HepG2 (cell line): ENCODE measurements around the gene AXIN2. TPM values are rescaled to one million over a fixed set of nuclear protein-coding genes. Genes with fewer than 3 reads are reported as not detected.

Experiments
- ATF7 ChIP-seq, 2 experiments: fragments of 450-650 bp in 1 of 2; sonication (generic) in 1 of 2; formaldehyde crosslinking in 1 of 2; IDR thresholded peaks; 2 replicates each; pipeline versions ENCODE4 v1.4.0 to v1.6.1; 2016 to 2020; ENCODE audit warnings: antibody characterized with exemption in 1 of 2, mild to moderate bottlenecking in 1 of 2, missing genetic modification reagents in 1 of 2
- BHLHE40 ChIP-seq: IDR thresholded peaks from 2 replicates; pipeline ENCODE4 v1.6.1; 2011; ENCODE audit warnings: low read length, improper control_type of control experiment
- CBFB ChIP-seq: sonication (generic); formaldehyde crosslinking; IDR thresholded peaks from 2 replicates; pipeline ENCODE4 v1.4.0; 2020; ENCODE audit warnings: missing genetic modification reagents
- GABPB1 ChIP-seq: IDR thresholded peaks from 2 replicates; pipeline ENCODE4 v1.6.1; 2016; ENCODE audit warnings: mild to moderate bottlenecking, missing genetic modification reagents, moderate library complexity, missing compliant biosample characterization
- GATAD1 ChIP-seq: IDR thresholded peaks from 2 replicates; pipeline ENCODE4 v1.6.1; 2016; ENCODE audit warnings: missing genetic modification reagents, missing compliant biosample characterization
- HNRNPL ChIP-seq: fragments of 200-400 bp; formaldehyde crosslinking; IDR thresholded peaks from 2 replicates; pipeline ENCODE4 v1.6.1; 2017; ENCODE audit warnings: mild to moderate bottlenecking, low read depth, low read length
- IKZF4 ChIP-seq: sonication (generic); formaldehyde crosslinking; IDR thresholded peaks from 2 replicates; pipeline ENCODE4 v1.5.1; 2020; ENCODE audit warnings: borderline replicate concordance, mild to moderate bottlenecking, low read depth, missing genetic modification reagents; ENCODE audit errors: not compliant biosample characterization
- KAT8 ChIP-seq: IDR thresholded peaks from 2 replicates; pipeline ENCODE4 v1.6.1; 2016; ENCODE audit warnings: missing genetic modification reagents, missing compliant biosample characterization
- MAFK ChIP-seq, 2 experiments: IDR thresholded peaks in 1 of 2; conservative IDR thresholded peaks in 1 of 2; 2 replicates each; pipeline ENCODE4 v1.6.1; 2011; ENCODE audit warnings: improper control_type of control experiment in 2 of 2, low read length in 2 of 2
- MIXL1 ChIP-seq: IDR thresholded peaks from 2 replicates; pipeline ENCODE4 v1.6.1; 2016
- MXD3 ChIP-seq: IDR thresholded peaks from 2 replicates; pipeline ENCODE4 v1.6.1; 2016; ENCODE audit warnings: mild to moderate bottlenecking, missing biosample characterization, missing genetic modification reagents
- NR2C2 ChIP-seq: sonication (generic); formaldehyde crosslinking; IDR thresholded peaks from 2 replicates; pipeline ENCODE4 v1.4.0; 2020; ENCODE audit warnings: missing genetic modification reagents, mild to moderate bottlenecking, moderate library complexity, borderline replicate concordance
- SP4 ChIP-seq: sonication (generic); formaldehyde crosslinking; IDR thresholded peaks from 2 replicates; pipeline ENCODE4 v1.8.1; 2023; ENCODE audit warnings: mild to moderate bottlenecking, missing genetic modification reagents
- TEAD3 ChIP-seq: optimal IDR thresholded peaks from 2 replicates; pipeline ENCODE3; 2016; ENCODE audit warnings: borderline replicate concordance
- ZMYM2 ChIP-seq: sonication (generic); formaldehyde crosslinking; IDR thresholded peaks from 2 replicates; pipeline ENCODE4 v1.8.0; 2022; ENCODE audit warnings: mild to moderate bottlenecking, missing genetic modification reagents
- ZNF12 ChIP-seq: sonication (generic); formaldehyde crosslinking; IDR thresholded peaks from 2 replicates; pipeline ENCODE4 v1.5.0; 2020; ENCODE audit warnings: missing genetic modification reagents
- ZNF138 ChIP-seq: sonication (generic); formaldehyde crosslinking; IDR thresholded peaks from 2 replicates; pipeline ENCODE4 v1.5.0; 2020; ENCODE audit warnings: mild to moderate bottlenecking, low read depth, missing genetic modification reagents
- ZNF230 ChIP-seq: sonication (generic); formaldehyde crosslinking; IDR thresholded peaks from 2 replicates; pipeline ENCODE4 v1.4.0; 2020; ENCODE audit warnings: mild to moderate bottlenecking, missing genetic modification reagents
- ZNF318 ChIP-seq: sonication (generic); formaldehyde crosslinking; IDR thresholded peaks from 2 replicates; pipeline ENCODE4 v1.4.0; 2020; ENCODE audit warnings: mild to moderate bottlenecking, missing genetic modification reagents
- ZNF343 ChIP-seq: sonication (generic); formaldehyde crosslinking; IDR thresholded peaks from 2 replicates; pipeline ENCODE4 v1.4.0; 2020; ENCODE audit warnings: mild to moderate bottlenecking, missing genetic modification reagents
- ZNF44 ChIP-seq: sonication (generic); formaldehyde crosslinking; IDR thresholded peaks from 2 replicates; pipeline ENCODE4 v1.5.1; 2020; ENCODE audit warnings: mild to moderate bottlenecking, missing genetic modification reagents
- ZNF891 ChIP-seq: sonication (generic); formaldehyde crosslinking; IDR thresholded peaks from 2 replicates; pipeline ENCODE4 v1.5.0; 2020; ENCODE audit warnings: mild to moderate bottlenecking, missing genetic modification reagents
- polyA plus RNA-seq, 8 experiments: library from polyadenylated mRNA; depleted of rRNA in 3 of 8; stranded (reverse) in 7 of 8; unstranded in 1 of 8; fragments of >200 nt; fragmentation: Illumina TruSeq in 4 of 8; extraction: Trizol in 4 of 8; gene quantifications; 2 replicates each; pipeline versions ENCODE4 v1.2.1 to v1.2.3, GENCODE V29; 2011 to 2016; ENCODE audit warnings: low read depth in 4 of 8, missing spikeins in 1 of 8, mixed read lengths in 1 of 8; ENCODE audit not compliant: insufficient read depth in 1 of 8
- total RNA-seq, 5 experiments: library from RNA; depleted of rRNA; stranded (reverse); fragments of >200 nt; fragmentation: Illumina TruSeq; extraction: Trizol; gene quantifications; 2 replicates each; pipeline ENCODE4 v1.2.3, GENCODE V29; 2016; ENCODE audit warnings: low read depth in 1 of 5

Gene AXIN2
- total and polyA plus RNA-seq, 2 of the 13 experiments (the other 11 are each of a cell fraction or from before 2014, with no cell fraction given): 58.6 to 63.4 TPM

- TF ChIP-seq GABPB1 (CRISPR knock-in tag): 0 out of 2 replicates have a peak, but pooled peaks have one; percentile 32
- 0 out of 2 replicates have a peak, but pooled peaks have one; percentile 22 for TF ChIP-seq NR2C2 (CRISPR knock-in tag)
- 0 out of 2 replicates have a peak, but pooled peaks have one; percentile 25 for TF ChIP-seq ZMYM2
- no peak for TF ChIP-seq ZNF44 (CRISPR knock-in tag)
- TF ChIP-seq SP4: no peak
- TF ChIP-seq CBFB (CRISPR knock-in tag): no peak
- peak; percentile 49 for TF ChIP-seq ZNF12 (CRISPR knock-in tag)
- peak; percentile 77; the same call in 1 of the 2 replicates for TF ChIP-seq ZNF343 (CRISPR knock-in tag)
- no peak for TF ChIP-seq MIXL1 (CRISPR knock-in tag)
- TF ChIP-seq ZNF891 (CRISPR knock-in tag): no peak
- TF ChIP-seq IKZF4 (CRISPR knock-in tag): no peak
- TF ChIP-seq BHLHE40: 0 out of 2 replicates have a peak, but pooled peaks have one; percentile 21
- TF ChIP-seq ZNF138 (CRISPR knock-in tag): no peak
- TF ChIP-seq ZNF318 (CRISPR knock-in tag): no peak
- peak; percentile 66; the same call in 1 of the 2 replicates for TF ChIP-seq HNRNPL
- TF ChIP-seq MXD3: 0 out of 2 replicates have a peak, but pooled peaks have one; percentile 33
- no peak for TF ChIP-seq TEAD3 (CRISPR knock-in tag)
- TF ChIP-seq GATAD1 (CRISPR knock-in tag): no peak
- no peak for TF ChIP-seq ATF7 (IDR thresholded peaks at IDR 0.05)
- TF ChIP-seq ATF7 (CRISPR knock-in tag; IDR thresholded peaks at IDR 0.05): no peak
- no peak for TF ChIP-seq MAFK (conservative IDR thresholded peaks at IDR 0.05 in 1 of 2, IDR thresholded peaks at IDR 0.05 in 1 of 2; ENCODE audit: low read length in 2 of 2)
- peak; percentile 46; the same call in 1 of the 2 replicates for TF ChIP-seq KAT8 (CRISPR knock-in tag)
- 0 out of 2 replicates have a peak, but pooled peaks have one; percentile 43 for TF ChIP-seq ZNF230 (CRISPR knock-in tag)
These were observed 23.4 kb upstream of the AXIN2 start (continued) for GRCh38 chr17:65584604-65585521.
